AG10803 (cell line): ENCODE measurements around the gene CPM.

Source experiments
- DNase-seq: peaks from one replicate; pipeline ENCODE4 v3.0.0; 2010; ENCODE audit warnings: low read depth
- H3K4me3 ChIP-seq: 2 replicates; pipeline ENCODE4 v1.5.1; 2011; ENCODE audit warnings: mild to moderate bottlenecking, low read length, control low read depth
- TF ChIP-seq, protein P1 (sequence below): conservative IDR thresholded peaks from 2 replicates; pipeline ENCODE4 v1.5.1; 2011; ENCODE audit warnings: mild to moderate bottlenecking, low read length, control low read depth, inconsistent platforms

The CPM gene

DNA sequence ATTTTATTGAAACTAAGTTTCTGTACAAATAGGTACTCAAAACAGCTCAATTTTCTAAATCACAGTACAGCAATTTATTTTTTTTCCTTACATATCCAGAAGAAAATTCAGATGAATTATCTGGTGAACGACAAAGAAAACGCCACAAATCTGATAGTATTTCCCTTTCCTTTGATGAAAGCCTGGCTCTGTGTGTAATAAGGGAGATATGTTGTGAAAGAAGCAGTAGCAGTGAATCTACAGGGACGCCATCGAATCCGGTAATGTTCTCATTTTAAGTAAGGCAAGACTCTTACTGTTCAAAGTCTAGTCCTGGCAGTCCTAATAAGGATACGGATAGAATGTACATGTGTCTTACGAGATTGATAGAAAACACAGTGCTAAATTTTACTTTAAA, 104.3 kb downstream of the CPM start:
- TF ChIP-seq, protein P1, sequence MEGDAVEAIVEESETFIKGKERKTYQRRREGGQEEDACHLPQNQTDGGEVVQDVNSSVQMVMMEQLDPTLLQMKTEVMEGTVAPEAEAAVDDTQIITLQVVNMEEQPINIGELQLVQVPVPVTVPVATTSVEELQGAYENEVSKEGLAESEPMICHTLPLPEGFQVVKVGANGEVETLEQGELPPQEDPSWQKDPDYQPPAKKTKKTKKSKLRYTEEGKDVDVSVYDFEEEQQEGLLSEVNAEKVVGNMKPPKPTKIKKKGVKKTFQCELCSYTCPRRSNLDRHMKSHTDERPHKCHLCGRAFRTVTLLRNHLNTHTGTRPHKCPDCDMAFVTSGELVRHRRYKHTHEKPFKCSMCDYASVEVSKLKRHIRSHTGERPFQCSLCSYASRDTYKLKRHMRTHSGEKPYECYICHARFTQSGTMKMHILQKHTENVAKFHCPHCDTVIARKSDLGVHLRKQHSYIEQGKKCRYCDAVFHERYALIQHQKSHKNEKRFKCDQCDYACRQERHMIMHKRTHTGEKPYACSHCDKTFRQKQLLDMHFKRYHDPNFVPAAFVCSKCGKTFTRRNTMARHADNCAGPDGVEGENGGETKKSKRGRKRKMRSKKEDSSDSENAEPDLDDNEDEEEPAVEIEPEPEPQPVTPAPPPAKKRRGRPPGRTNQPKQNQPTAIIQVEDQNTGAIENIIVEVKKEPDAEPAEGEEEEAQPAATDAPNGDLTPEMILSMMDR: no peak
- H3K4me3 ChIP-seq: no peak overlapping the region
- DNase-seq: no peak

DNA sequence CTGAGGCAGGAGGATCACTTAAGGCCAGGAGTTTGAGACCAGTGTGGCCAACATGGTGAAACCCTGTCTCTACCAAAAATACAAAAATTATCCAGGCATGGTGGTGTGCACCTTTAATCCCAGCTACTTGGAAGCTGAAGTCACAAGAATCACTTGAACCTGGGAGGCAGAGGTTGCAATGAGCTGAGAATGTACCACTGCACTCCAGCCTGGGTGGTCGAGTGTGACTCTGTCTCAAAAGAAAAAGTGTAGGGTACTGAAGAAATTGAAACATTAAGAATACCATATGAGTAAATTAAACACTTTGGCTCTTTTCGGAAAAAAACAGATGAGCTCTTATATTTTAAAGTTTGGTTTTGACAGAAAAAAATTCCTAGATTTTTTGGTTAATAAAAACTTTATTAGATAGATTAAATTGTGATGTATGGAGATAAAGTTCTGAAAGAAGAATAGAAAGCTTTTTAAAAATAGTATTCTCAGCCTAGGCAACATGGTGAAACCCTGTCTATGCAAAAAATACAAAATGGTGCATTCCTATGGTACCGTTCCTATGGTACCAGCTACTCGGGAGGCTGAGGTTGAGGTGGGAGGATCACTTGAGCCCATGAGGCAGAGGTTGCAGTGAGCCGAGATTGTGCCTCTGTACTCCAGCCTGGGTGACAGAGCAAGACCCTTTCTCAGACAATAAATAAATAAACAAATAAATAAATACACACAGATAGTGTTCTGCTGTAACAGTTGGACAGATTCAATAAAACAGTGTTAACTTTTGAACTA, 104.9 kb downstream of the CPM start:
- TF ChIP-seq, protein P1: no peak
- H3K4me3 ChIP-seq: no peak overlapping the region
- DNase-seq: no peak

DNA sequence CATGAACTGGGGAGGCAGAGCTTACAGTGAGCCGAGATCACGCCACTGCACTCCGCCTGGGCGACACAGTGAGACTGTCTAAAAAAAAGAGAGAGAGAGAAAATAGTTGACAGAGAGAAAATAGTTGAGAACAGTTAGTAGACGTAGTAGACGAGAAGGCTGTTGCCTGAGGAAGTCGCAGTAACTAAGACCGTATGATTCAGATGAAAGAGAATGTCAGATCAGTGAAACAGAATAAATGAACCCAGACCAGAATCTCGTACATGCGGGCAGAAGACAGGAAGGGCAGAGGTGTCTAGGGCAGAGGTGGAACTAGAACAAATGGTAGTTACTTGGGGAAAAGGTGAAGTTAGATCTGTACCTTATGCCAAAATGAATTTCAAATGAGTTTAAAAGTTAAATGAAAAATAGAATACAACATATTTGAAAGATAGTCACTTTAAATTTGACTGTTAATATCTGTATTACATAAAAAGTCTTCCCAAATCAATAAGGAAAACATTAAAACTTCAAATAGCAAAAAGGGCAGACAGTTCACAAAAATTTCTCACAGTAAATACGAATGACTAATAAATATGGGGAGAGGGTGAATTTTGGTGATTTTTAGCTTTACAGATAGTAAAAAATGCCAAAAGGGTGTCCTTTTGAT, 107.3 kb downstream of the CPM start:
- H3K4me3 ChIP-seq: no peak overlapping the region
- no peak for DNase-seq
- TF ChIP-seq, protein P1: no peak

DNA sequence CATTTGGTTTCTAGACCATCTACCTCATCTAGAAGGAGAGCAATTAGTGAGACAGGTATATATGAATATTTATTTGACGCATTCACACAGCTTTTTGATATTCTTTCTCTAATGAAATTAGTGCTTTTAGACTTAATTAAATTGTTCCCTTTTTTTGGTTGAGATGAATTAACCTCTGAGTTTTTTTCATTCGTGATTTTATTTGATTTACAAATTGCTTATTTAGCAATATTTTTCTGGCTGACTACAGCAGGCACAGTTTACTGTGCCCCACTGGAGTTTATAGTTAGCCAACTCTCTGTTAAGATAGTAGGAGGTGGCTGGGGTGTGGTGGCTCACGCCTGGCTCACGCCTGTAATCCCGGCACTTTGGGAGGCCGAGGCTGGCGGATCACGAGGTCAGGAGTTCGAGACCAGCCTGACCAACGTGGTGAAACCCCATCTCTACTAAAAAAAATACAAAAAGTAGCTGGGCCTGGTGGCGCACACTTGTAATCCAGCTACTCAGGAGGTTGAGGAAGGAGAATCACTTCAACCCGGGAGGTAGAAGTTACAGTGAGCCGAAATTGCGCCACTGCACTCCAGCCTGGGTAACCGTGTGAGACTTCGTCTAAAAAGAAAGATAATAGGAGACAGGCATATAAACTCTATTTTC, 108.2 kb downstream of the CPM start:
- no peak overlapping the region for H3K4me3 ChIP-seq
- no peak for DNase-seq
- TF ChIP-seq, protein P1: no peak

DNA sequence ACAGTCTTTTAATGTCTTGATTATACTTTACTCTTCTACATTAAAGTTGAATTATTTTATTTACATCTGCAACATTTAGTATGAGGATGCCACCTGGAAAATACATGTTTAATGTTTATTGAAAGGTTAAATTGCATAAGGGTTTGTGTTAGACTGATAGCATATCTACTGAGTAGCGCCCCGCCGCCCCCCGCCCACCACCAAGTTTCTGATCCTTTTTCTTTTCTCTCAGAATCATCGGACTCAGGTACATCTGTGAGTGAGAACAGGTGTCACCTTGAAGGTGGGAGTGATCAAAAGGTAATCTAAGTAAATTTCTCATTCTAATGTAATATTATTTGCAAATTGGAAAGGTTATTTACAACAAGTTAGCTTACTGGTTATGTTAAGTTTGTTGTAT, 108.8 kb downstream of the CPM start:
- TF ChIP-seq, protein P1: no peak
- DNase-seq: no peak

DNA sequence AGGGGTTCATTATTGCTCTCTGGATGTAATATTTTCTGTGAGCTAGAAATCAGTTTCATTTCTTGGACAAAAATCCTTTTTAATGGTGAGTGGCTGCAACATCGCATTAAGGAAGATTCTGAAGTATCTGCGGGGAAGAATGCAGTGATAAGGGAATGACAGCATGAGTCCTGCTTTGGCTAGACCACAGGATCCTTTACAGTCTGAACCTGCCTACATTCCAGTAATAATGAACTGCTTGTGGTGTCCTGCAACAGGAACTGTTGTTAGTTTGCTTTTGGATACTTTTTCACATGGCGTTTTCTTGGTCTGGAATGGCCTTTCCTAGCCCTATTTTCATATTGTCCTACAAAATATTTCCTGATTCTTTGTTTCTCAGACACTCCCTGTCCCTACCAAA, 109.3 kb downstream of the CPM start:
- H3K4me3 ChIP-seq: no peak overlapping the region
- TF ChIP-seq, protein P1: no peak
- DNase-seq: no peak

More for the DNA sequence above, 108.8 kb downstream of the CPM start:
- no peak overlapping the region for H3K4me3 ChIP-seq
